Glutamatergic neuron (in vitro differentiated cells): ENCODE results near the gene SNTB2. TPM values are rescaled to one million over a fixed set of nuclear protein-coding genes. Genes with fewer than 3 reads are reported as not detected.
"Not testable (repeated sequence)": the region's sequence is repeated elsewhere in the genome, so short reads cannot be mapped to it uniquely, and the experiment has no call there.

Experiments
- DNase-seq: peaks from one replicate; pipeline ENCODE4 v3.0.0; 2022
- H3K27ac Mint-ChIP-seq: one replicate; pipeline ENCODE4 v1.8.0; 2020; ENCODE audit warnings: mild to moderate bottlenecking, mixed read lengths, inconsistent platforms; ENCODE audit not compliant: unreplicated experiment
- H3K27me3 Mint-ChIP-seq: one replicate; pipeline ENCODE4 v1.8.0; 2020; ENCODE audit warnings: mild to moderate bottlenecking, moderate library complexity, mixed read lengths, inconsistent platforms; ENCODE audit not compliant: unreplicated experiment
- H3K36me3 Mint-ChIP-seq: one replicate; pipeline ENCODE4 v1.8.0; 2020; ENCODE audit warnings: mild to moderate bottlenecking, mixed read lengths, inconsistent platforms; ENCODE audit not compliant: unreplicated experiment
- H3K4me1 Mint-ChIP-seq: one replicate; pipeline ENCODE4 v1.8.0; 2020; ENCODE audit warnings: mild to moderate bottlenecking, low read depth, mixed read lengths, inconsistent platforms; ENCODE audit not compliant: unreplicated experiment
- H3K4me3 Mint-ChIP-seq: one replicate; pipeline ENCODE4 v1.8.0; 2020; ENCODE audit warnings: mild to moderate bottlenecking, mixed read lengths, inconsistent platforms; ENCODE audit not compliant: unreplicated experiment
- H3K9me3 Mint-ChIP-seq: one replicate; pipeline ENCODE4 v1.8.0; 2020; ENCODE audit warnings: mild to moderate bottlenecking, moderate library complexity, mixed read lengths, inconsistent platforms; ENCODE audit not compliant: unreplicated experiment
- CTCF ChIP-seq: fragments of 200-600 bp; sonication (generic); IDR thresholded peaks from one replicate; pipeline ENCODE4 v1.5.0; 2021; ENCODE audit not compliant: partially characterized antibody, unreplicated experiment
- total RNA-seq: library from RNA; stranded (reverse); fragmentation: NEBNext Ultra II Directional; extraction: Animal tissue kit (Norgen Biotek cat#: 25700); gene quantifications from one replicate; pipeline ENCODE4 v1.2.1, GENCODE V29; 2021; ENCODE audit not compliant: unreplicated experiment

SNTB2 gene
- total RNA-seq, 1 donor from 2014 or later = 26.8 TPM

- no peaks in the 10 kb centered on the region for H3K36me3 Mint-ChIP-seq
- H3K4me3 Mint-ChIP-seq = no peak overlapping the region
- no peaks in the 10 kb centered on the region for H3K27me3 Mint-ChIP-seq
- no peak for DNase-seq
- peak; percentile 81 for TF ChIP-seq CTCF
- H3K27ac Mint-ChIP-seq = no peak overlapping the region
- H3K9me3 Mint-ChIP-seq = no peaks in the 10 kb centered on the region
- no peaks in the 10 kb centered on the region for H3K4me1 Mint-ChIP-seq
Measured at GRCh38 chr16:69286941-69287713, 100.2 kb downstream of the SNTB2 start.

GRCh38 chr16:69291657-69292056 lies 104.7 kb downstream of the SNTB2 start:
- not testable (repeated sequence) for DNase-seq, H3K27ac Mint-ChIP-seq, H3K36me3 Mint-ChIP-seq, H3K9me3 Mint-ChIP-seq, H3K4me3 Mint-ChIP-seq, H3K4me1 Mint-ChIP-seq, H3K27me3 Mint-ChIP-seq

GRCh38 chr16:69293401-69293800 lies 106.4 kb downstream of the SNTB2 start:
- peaks cover 8% of the 10 kb centered on the region for H3K4me1 Mint-ChIP-seq
- peaks cover 4% of the 10 kb centered on the region for H3K27me3 Mint-ChIP-seq
- TF ChIP-seq CTCF = no peak
- peak overlapping the region; percentile 20 for H3K27ac Mint-ChIP-seq
- no peaks in the 10 kb centered on the region for H3K36me3 Mint-ChIP-seq
- no peak for DNase-seq
- H3K9me3 Mint-ChIP-seq = peaks cover 4% of the 10 kb centered on the region
- peak overlapping the region; percentile 2 for H3K4me3 Mint-ChIP-seq

- Mint-ChIP-seq H3K27ac (no peak overlapping the region), H3K9me3 (peaks cover 4% of the 10 kb centered on the region), H3K27me3 (peaks cover 4% of the 10 kb centered on the region), H3K4me3 (no peak overlapping the region), H3K4me1 (peaks cover 8% of the 10 kb centered on the region), H3K36me3 (no peaks in the 10 kb centered on the region)
- no peak for TF ChIP-seq CTCF
- DNase-seq = no peak
Measured at GRCh38 chr16:69294051-69294450, 107.1 kb downstream of the SNTB2 start.

GRCh38 chr16:69296771-69297170 lies 109.8 kb downstream of the SNTB2 start:
- not testable (repeated sequence) for H3K4me3 Mint-ChIP-seq, H3K4me1 Mint-ChIP-seq, H3K27me3 Mint-ChIP-seq, H3K9me3 Mint-ChIP-seq, H3K36me3 Mint-ChIP-seq, H3K27ac Mint-ChIP-seq, DNase-seq

GRCh38 chr16:69298261-69298660 lies 111.3 kb downstream of the SNTB2 start:
- peaks cover 5% of the 10 kb centered on the region for H3K9me3 Mint-ChIP-seq
- TF ChIP-seq CTCF = no peak
- no peaks in the 10 kb centered on the region for H3K36me3 Mint-ChIP-seq
- peaks cover 4% of the 10 kb centered on the region for H3K27me3 Mint-ChIP-seq
- H3K27ac Mint-ChIP-seq = no peak overlapping the region
- H3K4me1 Mint-ChIP-seq = peaks cover 4% of the 10 kb centered on the region
- no peak for DNase-seq
- H3K4me3 Mint-ChIP-seq = no peak overlapping the region
